Neural cell (in vitro differentiated cells): ENCODE data around the gene SLC18B1.

Experiments used
- EZH2 ChIP-seq: fragments of 200-600, 300-800 bp; shearing (Covaris generic), sonication (generic); IDR thresholded peaks from 2 replicates; pipeline ENCODE4 v1.6.1; 2014; ENCODE audit warnings: antibody characterized with exemption, low read length, borderline replicate concordance, mild to moderate bottlenecking; ENCODE audit not compliant: insufficient read depth, poor library complexity, severe bottlenecking
- MXI1 ChIP-seq: fragments of 450-650 bp; conservative IDR thresholded peaks from 2 replicates; pipeline ENCODE4 v1.6.1; 2014; ENCODE audit warnings: antibody characterized with exemption, mild to moderate bottlenecking; ENCODE audit not compliant: poor library complexity, severe bottlenecking
- TAF1 ChIP-seq: IDR thresholded peaks from 2 replicates; pipeline ENCODE4 v1.6.1; 2012; ENCODE audit warnings: low read depth
- TF ChIP-seq, protein P1 (sequence below): fragments of 450-650 bp; IDR thresholded peaks from 2 replicates; pipeline ENCODE4 v1.5.1; 2014; ENCODE audit warnings: antibody characterized with exemption, mild to moderate bottlenecking, moderate library complexity; ENCODE audit not compliant: poor library complexity, severe bottlenecking
- TF ChIP-seq, protein P2 (sequence below): IDR thresholded peaks from 2 replicates; pipeline ENCODE4 v1.6.1; 2012; ENCODE audit warnings: borderline replicate concordance

DNA sequence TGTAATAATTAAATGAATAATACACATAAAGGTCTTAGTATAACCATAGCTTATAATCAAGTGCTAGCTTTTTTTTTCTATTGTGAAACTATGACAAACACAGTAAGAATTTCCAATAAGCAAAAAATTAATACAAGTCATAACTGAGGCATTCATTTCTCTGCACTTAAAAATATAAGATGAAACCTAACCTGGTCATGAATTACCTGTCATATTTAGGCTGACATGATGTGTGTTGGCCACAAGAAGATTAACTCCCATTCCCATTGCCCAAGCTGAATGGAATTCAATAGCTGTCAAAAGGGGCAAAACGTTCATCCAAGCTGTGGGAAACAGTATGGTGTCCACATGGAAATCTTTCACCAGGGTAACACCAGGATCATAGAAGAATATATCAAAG, 46.2 kb downstream of the SLC18B1 start:
- TF ChIP-seq, protein P1, sequence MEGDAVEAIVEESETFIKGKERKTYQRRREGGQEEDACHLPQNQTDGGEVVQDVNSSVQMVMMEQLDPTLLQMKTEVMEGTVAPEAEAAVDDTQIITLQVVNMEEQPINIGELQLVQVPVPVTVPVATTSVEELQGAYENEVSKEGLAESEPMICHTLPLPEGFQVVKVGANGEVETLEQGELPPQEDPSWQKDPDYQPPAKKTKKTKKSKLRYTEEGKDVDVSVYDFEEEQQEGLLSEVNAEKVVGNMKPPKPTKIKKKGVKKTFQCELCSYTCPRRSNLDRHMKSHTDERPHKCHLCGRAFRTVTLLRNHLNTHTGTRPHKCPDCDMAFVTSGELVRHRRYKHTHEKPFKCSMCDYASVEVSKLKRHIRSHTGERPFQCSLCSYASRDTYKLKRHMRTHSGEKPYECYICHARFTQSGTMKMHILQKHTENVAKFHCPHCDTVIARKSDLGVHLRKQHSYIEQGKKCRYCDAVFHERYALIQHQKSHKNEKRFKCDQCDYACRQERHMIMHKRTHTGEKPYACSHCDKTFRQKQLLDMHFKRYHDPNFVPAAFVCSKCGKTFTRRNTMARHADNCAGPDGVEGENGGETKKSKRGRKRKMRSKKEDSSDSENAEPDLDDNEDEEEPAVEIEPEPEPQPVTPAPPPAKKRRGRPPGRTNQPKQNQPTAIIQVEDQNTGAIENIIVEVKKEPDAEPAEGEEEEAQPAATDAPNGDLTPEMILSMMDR = no peak
- TF ChIP-seq, protein P2, sequence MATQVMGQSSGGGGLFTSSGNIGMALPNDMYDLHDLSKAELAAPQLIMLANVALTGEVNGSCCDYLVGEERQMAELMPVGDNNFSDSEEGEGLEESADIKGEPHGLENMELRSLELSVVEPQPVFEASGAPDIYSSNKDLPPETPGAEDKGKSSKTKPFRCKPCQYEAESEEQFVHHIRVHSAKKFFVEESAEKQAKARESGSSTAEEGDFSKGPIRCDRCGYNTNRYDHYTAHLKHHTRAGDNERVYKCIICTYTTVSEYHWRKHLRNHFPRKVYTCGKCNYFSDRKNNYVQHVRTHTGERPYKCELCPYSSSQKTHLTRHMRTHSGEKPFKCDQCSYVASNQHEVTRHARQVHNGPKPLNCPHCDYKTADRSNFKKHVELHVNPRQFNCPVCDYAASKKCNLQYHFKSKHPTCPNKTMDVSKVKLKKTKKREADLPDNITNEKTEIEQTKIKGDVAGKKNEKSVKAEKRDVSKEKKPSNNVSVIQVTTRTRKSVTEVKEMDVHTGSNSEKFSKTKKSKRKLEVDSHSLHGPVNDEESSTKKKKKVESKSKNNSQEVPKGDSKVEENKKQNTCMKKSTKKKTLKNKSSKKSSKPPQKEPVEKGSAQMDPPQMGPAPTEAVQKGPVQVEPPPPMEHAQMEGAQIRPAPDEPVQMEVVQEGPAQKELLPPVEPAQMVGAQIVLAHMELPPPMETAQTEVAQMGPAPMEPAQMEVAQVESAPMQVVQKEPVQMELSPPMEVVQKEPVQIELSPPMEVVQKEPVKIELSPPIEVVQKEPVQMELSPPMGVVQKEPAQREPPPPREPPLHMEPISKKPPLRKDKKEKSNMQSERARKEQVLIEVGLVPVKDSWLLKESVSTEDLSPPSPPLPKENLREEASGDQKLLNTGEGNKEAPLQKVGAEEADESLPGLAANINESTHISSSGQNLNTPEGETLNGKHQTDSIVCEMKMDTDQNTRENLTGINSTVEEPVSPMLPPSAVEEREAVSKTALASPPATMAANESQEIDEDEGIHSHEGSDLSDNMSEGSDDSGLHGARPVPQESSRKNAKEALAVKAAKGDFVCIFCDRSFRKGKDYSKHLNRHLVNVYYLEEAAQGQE = no peak
- no peak for TF ChIP-seq TAF1
- no peak for TF ChIP-seq EZH2
- no peak for TF ChIP-seq MXI1
